H9 (cell line): ENCODE data around the gene CACNA2D4. TPM values are rescaled to one million over a fixed set of nuclear protein-coding genes. Genes with fewer than 3 reads are reported as not detected.

Source experiments
- DNase-seq: peaks from one replicate; pipeline ENCODE4 v3.0.0-alpha.2; 2017
- H2AFZ ChIP-seq: one replicate; pipeline ENCODE4 v1.6.1; 2013; ENCODE audit warnings: mild to moderate bottlenecking, low read length, control low read depth, moderate library complexity
- H2AK5ac ChIP-seq: 2 replicates; pipeline ENCODE4 v1.6.1; 2013; ENCODE audit warnings: low read length, control low read depth, mixed read lengths; ENCODE audit not compliant: insufficient read length
- H2BK120ac ChIP-seq: one replicate; pipeline ENCODE4 v1.6.1; 2013; ENCODE audit warnings: low read depth, mild to moderate bottlenecking, low read length, control low read depth, inconsistent platforms; ENCODE audit not compliant: poor library complexity, severe bottlenecking
- H2BK12ac ChIP-seq: 2 replicates; pipeline ENCODE4 v1.6.1; 2013; ENCODE audit warnings: low read length, control low read depth, mixed read lengths, low read depth; ENCODE audit not compliant: insufficient read length
- H2BK15ac ChIP-seq: 2 replicates; pipeline ENCODE4 v1.6.1; 2013; ENCODE audit warnings: low read depth, low read length, control low read depth
- H2BK20ac ChIP-seq: one replicate; pipeline ENCODE4 v1.6.1; 2013; ENCODE audit warnings: low read depth, mild to moderate bottlenecking, low read length, control low read depth, inconsistent platforms; ENCODE audit not compliant: poor library complexity, severe bottlenecking
- H2BK5ac ChIP-seq: 2 replicates; pipeline ENCODE4 v1.6.1; 2013; ENCODE audit warnings: low read length, control low read depth, mixed read lengths; ENCODE audit not compliant: insufficient read length
- H3K14ac ChIP-seq: 2 replicates; pipeline ENCODE4 v1.6.1; 2013; ENCODE audit warnings: low read length, control low read depth; ENCODE audit not compliant: insufficient read depth
- H3K18ac ChIP-seq: 2 replicates; pipeline ENCODE4 v1.6.1; 2013; ENCODE audit warnings: low read depth, mild to moderate bottlenecking, mixed read lengths, low read length, control low read depth; ENCODE audit not compliant: insufficient read length
- H3K23ac ChIP-seq: 2 replicates; pipeline ENCODE4 v1.6.1; 2013; ENCODE audit warnings: low read length, control low read depth, mixed read lengths, low read depth; ENCODE audit not compliant: insufficient read length
- H3K23me2 ChIP-seq: 2 replicates; pipeline ENCODE4 v1.6.1; 2013; ENCODE audit warnings: low read depth, mild to moderate bottlenecking, mixed read lengths, low read length, control low read depth; ENCODE audit not compliant: insufficient read length, poor library complexity, severe bottlenecking
- H3K27ac ChIP-seq: 2 replicates; pipeline ENCODE4 v1.5.1; 2013; ENCODE audit warnings: low read length, control low read depth, mixed read lengths, low read depth; ENCODE audit not compliant: insufficient read length
- H3K27me3 ChIP-seq: 2 replicates; pipeline ENCODE4 v1.6.1; 2013; ENCODE audit warnings: low read length, control low read depth, inconsistent platforms; ENCODE audit not compliant: insufficient read depth
- H3K4ac ChIP-seq: 2 replicates; pipeline ENCODE4 v1.6.1; 2013; ENCODE audit warnings: low read depth, mild to moderate bottlenecking, control low read depth, inconsistent platforms, low read length, moderate library complexity
- H3K4me1 ChIP-seq: 2 replicates; pipeline ENCODE4 v1.6.1; 2013; ENCODE audit warnings: low read length, control low read depth, inconsistent platforms; ENCODE audit not compliant: insufficient read depth
- H3K4me2 ChIP-seq: 2 replicates; pipeline ENCODE4 v1.6.1; 2013; ENCODE audit warnings: low read length, control low read depth, mixed read lengths; ENCODE audit not compliant: insufficient read length, insufficient read depth
- H3K56ac ChIP-seq: 2 replicates; pipeline ENCODE4 v1.6.1; 2013; ENCODE audit warnings: low read depth, mild to moderate bottlenecking, mixed read lengths, low read length, control low read depth; ENCODE audit not compliant: insufficient read length
- H3K79me1 ChIP-seq: 2 replicates; pipeline ENCODE4 v1.6.1; 2013; ENCODE audit warnings: low read depth, mild to moderate bottlenecking, moderate library complexity, low read length, control low read depth, inconsistent platforms; ENCODE audit not compliant: insufficient read depth, poor library complexity, severe bottlenecking
- H3K79me2 ChIP-seq: 2 replicates; pipeline ENCODE4 v1.6.1; 2013; ENCODE audit warnings: low read length, control low read depth, inconsistent platforms; ENCODE audit not compliant: insufficient read depth
- H3K9ac ChIP-seq: 2 replicates; pipeline ENCODE4 v1.6.1; 2013; ENCODE audit warnings: low read length, control low read depth, mixed read lengths; ENCODE audit not compliant: insufficient read length; ENCODE audit errors: extremely low read depth
- H3K9me3 ChIP-seq: one replicate; pipeline ENCODE4 v1.6.1; 2013; ENCODE audit warnings: low read depth, low read length, inconsistent platforms; ENCODE audit not compliant: control insufficient read depth
- H3T11ph ChIP-seq: one replicate; pipeline ENCODE4 v1.6.1; 2013; ENCODE audit warnings: mild to moderate bottlenecking, low read length, control low read depth, inconsistent platforms
- H4K20me1 ChIP-seq: one replicate; pipeline ENCODE4 v1.6.1; 2013; ENCODE audit not compliant: control insufficient read depth, insufficient read length, insufficient read depth
- H4K5ac ChIP-seq: 2 replicates; pipeline ENCODE4 v1.6.1; 2013; ENCODE audit warnings: low read depth, mild to moderate bottlenecking, mixed read lengths, low read length, control low read depth; ENCODE audit not compliant: insufficient read length
- H4K8ac ChIP-seq: replicated peaks from 2 replicates; pipeline ENCODE4 v1.6.1; 2013; ENCODE audit warnings: low read length, control low read depth, mixed read lengths, low read depth; ENCODE audit not compliant: insufficient read length
- H4K91ac ChIP-seq: 2 replicates; pipeline ENCODE4 v1.6.1; 2013; ENCODE audit warnings: low read depth, mild to moderate bottlenecking, moderate library complexity, mixed read lengths, low read length, control low read depth; ENCODE audit not compliant: insufficient read length
- H3K27ac Mint-ChIP-seq, 3 experiments: 2 replicates in 2 of 3; 3 replicates in 1 of 3; pipeline ENCODE4 v1.8.0; 2020 to 2021; ENCODE audit warnings: mixed read lengths in 3 of 3, mild to moderate bottlenecking in 1 of 3, moderate library complexity in 1 of 3
- H3K27me3 Mint-ChIP-seq: 2 replicates; pipeline ENCODE4 v1.8.0; 2021; ENCODE audit warnings: low read depth, mild to moderate bottlenecking, moderate library complexity, mixed read lengths
- H3K36me3 Mint-ChIP-seq, 3 experiments: 2 replicates in 2 of 3; 3 replicates in 1 of 3; pipeline ENCODE4 v1.8.0; 2020 to 2021; ENCODE audit warnings: low read depth in 3 of 3, mixed read lengths in 3 of 3; ENCODE audit not compliant: insufficient read depth in 1 of 3
- H3K4me1 Mint-ChIP-seq, 2 experiments: 2 replicates each; pipeline ENCODE4 v1.8.0; 2020; ENCODE audit warnings: mixed read lengths in 2 of 2
- H3K4me3 Mint-ChIP-seq, 2 experiments: 2 replicates in 1 of 2; 3 replicates in 1 of 2; pipeline ENCODE4 v1.8.0; 2020 to 2021; ENCODE audit warnings: mild to moderate bottlenecking in 2 of 2, mixed read lengths in 2 of 2, moderate library complexity in 1 of 2
- H3K9me3 Mint-ChIP-seq, 2 experiments: 2 replicates in 1 of 2; 3 replicates in 1 of 2; pipeline ENCODE4 v1.8.0; 2020; ENCODE audit warnings: mild to moderate bottlenecking in 2 of 2, mixed read lengths in 2 of 2, moderate library complexity in 1 of 2
- CTCF ChIP-seq: fragments of 200-600 bp; sonication (generic); conservative IDR thresholded peaks from 3 replicates; pipeline ENCODE4 v1.8.0; 2021; ENCODE audit warnings: antibody characterized with exemption, mild to moderate bottlenecking
- WGBS: extraction: QIAGEN DNeasy Blood & Tissue Kit; methylation state at CpG from one replicate; pipeline ENCODE4 v1.1.7; 2013; ENCODE audit warnings: missing lambda C conversion rate, low lambda C conversion rate, mixed read lengths; ENCODE audit not compliant: insufficient read length; ENCODE audit errors: extremely low coverage; 5-methylcytosine and 5-hydroxymethylcytosine counted together
- total RNA-seq: library from RNA; stranded (reverse); gene quantifications from 2 replicates; pipeline ENCODE4 v1.2.1, GENCODE V29; 2021

Gene CACNA2D4
- total RNA-seq, 1 experiment from 2014 or later, result 0.79 TPM

DNA sequence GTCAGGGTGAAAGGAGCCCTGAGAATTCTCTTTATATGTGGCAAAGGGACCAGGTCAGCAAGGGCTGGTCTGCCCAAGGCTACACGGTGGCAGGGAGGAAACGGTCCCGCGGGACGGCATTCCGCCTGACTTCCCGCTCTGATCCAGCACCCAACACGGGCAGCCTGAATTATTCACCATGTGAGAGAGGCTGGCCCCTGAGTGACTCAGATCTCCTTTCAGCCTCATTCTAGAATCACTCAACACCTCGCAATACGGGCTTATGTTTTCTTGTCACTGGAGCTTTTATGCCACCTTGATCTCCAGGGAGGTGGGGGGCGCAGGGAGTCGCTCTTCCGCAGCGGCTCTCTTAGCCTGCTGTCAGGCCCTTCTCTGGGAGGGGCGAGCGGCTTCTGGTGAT, 89.6 kb downstream of the CACNA2D4 start:
- Histone ChIP-seq H3K18ac (no peak overlapping the region), H4K5ac (no peak overlapping the region), H3K56ac (no peak overlapping the region), H3K79me1 (no peaks in the 10 kb centered on the region), H2BK20ac (no peak overlapping the region), H2BK12ac (no peak overlapping the region), H4K91ac (no peak overlapping the region), H2BK15ac (no peak overlapping the region), H3K4me2 (no peak overlapping the region), H3T11ph (no peak overlapping the region), H3K79me2 (no peaks in the 10 kb centered on the region), H3K14ac (no peak overlapping the region), H3K9me3 (no peaks in the 10 kb centered on the region), H3K27ac (no peak overlapping the region), H3K27me3 (no peaks in the 10 kb centered on the region), H4K20me1 (no peaks in the 10 kb centered on the region), H2BK120ac (no peak overlapping the region), H3K4me1 (no peaks in the 10 kb centered on the region), H4K8ac (no peak overlapping the region), H3K9ac (no peak overlapping the region), H2AK5ac (no peak overlapping the region), H3K23ac (no peak overlapping the region), H3K4ac (no peak overlapping the region), H3K23me2 (no peaks in the 10 kb centered on the region), H2BK5ac (no peak overlapping the region), H2AFZ (no peak overlapping the region)
- no peak for DNase-seq
- H3K9me3 Mint-ChIP-seq, result no peaks in the 10 kb centered on the region
- no peaks in the 10 kb centered on the region for H3K36me3 Mint-ChIP-seq
- WGBS, result no CpG with 5 or more reads among the region's 16 CpGs
- no peak overlapping the region; a peak in 1 of 7 replicates for H3K27ac Mint-ChIP-seq
- TF ChIP-seq CTCF, result no peak
- no peak overlapping the region for H3K4me3 Mint-ChIP-seq
- H3K4me1 Mint-ChIP-seq, result peaks cover 7 to 38% of the 10 kb centered on the region in 2 experiments
- H3K27me3 Mint-ChIP-seq, result peaks cover 40% of the 10 kb centered on the region
